HS-27A (cell line): ENCODE measurements around the gene ZCCHC7.

Experiments
- DNase-seq: peaks from one replicate; pipeline ENCODE4 v3.0.0-alpha.2; 2012; ENCODE audit warnings: low read depth, missing footprints

ZCCHC7 gene

DNA sequence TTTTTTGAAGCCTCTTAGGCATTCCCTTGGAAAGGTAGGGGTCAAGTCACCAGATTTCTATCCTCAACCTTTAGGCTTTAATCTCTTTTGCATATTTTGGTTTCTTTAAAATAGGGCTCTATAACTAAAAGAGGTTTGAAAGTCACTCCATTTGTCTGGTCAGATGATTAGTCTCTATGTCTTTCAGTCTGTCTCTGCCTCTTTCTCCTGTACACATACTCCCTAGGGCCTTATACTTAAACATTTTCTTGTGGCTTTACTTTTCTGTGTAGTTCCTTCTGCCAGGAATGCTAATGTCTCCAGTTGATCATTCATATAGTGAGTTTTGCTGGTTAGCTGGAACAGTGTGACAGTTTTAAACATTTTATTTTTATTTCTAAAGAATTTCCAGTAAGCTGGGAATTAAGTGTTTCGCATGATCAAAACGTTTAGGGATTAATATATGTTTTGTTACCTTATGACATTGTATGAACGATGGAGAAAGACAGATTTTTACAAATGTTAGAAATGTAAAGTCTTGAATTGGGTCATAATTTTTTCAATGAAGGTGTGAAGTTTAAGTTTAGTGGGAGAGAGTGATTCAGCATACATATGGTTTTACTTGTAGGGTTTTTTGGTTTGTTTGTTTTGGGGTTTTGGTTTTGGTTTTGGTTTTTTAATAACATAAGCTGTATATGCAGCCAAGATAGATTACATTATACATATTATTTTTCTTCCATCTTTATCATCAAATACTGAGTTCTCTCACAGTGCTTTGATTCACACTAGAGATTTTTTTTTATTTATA lies 90.6 kb downstream of the ZCCHC7 start:
- DNase-seq = no peak

- no peak for DNase-seq
Observed at GRCh38 chr9:37212435-37212834, 92.1 kb downstream of the ZCCHC7 start.

- DNase-seq = no peak
Observed at GRCh38 chr9:37215381-37215780, 95.0 kb downstream of the ZCCHC7 start.

GRCh38 chr9:37215830-37216229 lies 95.5 kb downstream of the ZCCHC7 start:
- no peak for DNase-seq

- no peak for DNase-seq
Observed at GRCh38 chr9:37217161-37217560, 96.8 kb downstream of the ZCCHC7 start.

GRCh38 chr9:37218800-37219425 lies 98.5 kb downstream of the ZCCHC7 start:
- no peak for DNase-seq

DNA sequence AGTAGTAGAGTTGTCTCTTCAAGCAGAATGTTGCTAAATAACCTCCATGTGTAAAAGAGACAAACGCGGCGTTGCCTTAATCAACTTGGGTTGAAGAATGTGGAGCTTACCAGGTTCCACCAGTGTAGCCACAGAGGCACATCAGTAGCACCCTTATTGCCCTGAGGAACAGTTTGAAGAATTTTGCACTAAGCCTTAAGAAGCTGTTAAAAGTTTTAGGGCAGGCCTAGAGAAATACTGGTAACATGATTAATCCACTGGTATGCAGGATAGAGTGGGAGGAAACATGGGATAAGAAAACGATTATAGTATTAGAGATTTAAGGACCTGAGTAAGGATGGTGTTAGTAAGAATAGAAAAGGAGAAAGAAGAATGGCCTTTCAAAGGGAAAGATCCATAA lies 100.6 kb downstream of the ZCCHC7 start:
- DNase-seq = no peak

GRCh38 chr9:37221489-37222106 lies 101.2 kb downstream of the ZCCHC7 start:
- DNase-seq = no peak

DNA sequence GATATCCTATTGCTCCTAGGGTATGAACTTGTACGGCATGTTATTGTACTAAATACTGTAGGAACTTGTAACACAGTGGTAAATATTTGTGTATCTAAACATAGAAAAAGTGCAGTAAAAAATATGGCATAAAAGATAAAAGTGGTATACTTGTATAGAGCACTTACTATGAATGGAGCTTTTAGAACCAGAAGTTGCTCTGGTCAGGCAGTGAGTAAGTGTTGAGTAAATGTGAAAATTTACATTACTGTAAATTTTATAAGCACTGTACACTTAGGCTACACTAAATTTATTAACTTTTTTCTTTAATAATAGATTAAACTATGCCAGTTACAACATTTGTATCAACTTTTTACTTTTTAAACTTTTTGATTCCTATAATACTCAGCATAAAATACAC lies 109.1 kb downstream of the ZCCHC7 start:
- DNase-seq = no peak

DNA sequence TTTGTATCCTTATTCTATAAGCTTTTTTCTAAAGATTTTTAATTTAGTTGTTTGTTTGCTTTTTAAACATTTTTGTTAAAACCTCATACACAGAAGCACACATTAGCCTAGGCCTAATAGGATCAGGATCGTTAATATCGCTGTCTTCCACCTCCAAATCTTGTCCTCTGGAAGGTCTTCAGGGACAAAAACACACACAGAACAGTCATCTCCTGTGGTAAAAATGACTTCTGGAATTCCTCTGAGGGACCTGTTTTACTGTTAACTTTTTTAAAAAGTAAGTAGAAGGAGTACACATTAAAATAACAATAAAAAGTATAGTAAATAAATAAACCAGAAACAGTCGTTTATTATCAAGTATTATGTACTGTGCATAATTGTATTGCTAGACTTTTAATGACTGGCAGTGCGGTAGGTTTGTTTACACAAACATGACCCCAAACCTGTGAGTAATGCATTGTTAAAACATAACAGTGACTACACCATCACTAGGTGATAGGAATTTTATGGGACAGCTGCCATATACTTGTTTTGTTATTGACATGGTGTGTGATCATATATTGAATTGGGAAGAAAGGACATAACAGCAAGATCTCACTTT lies 109.6 kb downstream of the ZCCHC7 start:
- no peak for DNase-seq

- DNase-seq = no peak
Observed at GRCh38 chr9:37236822-37237221, 116.4 kb downstream of the ZCCHC7 start.

DNA sequence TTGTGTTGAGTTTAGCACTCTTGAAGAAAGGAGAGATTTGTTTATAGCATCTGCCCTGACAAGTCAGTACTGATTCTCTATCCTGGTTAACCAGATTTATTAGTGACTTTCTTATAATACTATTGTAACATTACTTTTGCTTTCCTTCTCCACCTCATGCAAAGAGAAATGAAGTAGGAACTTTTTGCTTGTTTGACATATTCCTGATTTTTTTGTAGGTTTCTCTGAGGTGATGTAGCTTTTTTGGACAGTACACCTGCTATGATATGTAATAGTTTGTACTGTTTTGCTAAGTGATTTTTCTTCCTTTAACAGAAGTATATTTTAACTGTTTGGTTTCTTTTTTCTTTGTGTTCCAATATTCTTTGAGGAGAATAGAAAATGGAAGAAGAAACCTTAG lies 117.7 kb downstream of the ZCCHC7 start:
- no peak for DNase-seq

DNA sequence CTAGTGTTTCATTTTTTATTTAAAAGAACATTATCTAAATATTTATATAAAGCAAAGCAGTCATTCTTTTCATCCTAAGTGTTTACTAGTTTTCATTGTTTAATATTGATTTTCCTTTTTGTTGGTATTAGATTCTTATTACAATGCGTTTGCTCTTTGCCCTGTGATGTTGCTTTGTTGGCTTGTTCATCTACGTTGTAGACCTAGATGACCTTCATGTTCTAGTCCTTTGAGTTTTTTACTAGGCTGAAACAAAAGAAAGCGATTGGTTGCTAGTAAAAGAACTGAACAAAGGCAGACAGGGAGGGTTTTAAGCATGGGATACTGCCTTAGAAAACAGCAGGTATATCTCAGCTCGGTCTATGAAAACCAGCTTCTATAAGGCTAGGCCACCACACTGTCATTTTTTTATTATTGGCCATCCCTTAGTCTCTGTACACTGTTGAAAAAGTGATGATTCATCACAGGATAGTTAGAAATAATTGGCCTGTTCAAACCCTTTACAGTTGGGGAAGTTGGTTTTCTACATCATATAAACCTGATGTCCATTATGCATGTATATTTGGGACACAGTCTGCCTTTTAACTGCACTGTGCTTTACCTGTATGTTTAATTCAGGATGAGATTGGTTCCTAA lies 119.0 kb downstream of the ZCCHC7 start:
- DNase-seq = no peak

DNA sequence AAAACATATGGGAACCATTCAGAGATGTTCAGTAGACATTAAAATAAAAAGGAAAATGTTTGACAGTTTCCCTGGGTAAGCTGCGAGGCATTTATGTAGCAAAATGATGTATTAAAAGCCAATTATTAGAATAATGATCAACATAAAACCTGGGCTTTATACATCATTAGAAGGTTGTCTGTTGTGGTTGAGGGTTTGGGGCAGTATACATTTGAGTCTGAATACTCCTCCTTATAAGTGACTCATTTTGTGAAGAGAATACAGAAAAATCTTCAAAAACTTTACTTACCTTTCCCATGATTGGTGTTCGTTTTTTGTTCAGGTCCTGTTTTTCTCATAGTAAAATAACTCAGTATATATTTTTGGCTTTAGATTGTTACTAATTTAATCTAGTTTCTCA lies 119.5 kb downstream of the ZCCHC7 start:
- DNase-seq = no peak

- no peak for DNase-seq
Observed at GRCh38 chr9:37241340-37241739, 121.0 kb downstream of the ZCCHC7 start.

DNA sequence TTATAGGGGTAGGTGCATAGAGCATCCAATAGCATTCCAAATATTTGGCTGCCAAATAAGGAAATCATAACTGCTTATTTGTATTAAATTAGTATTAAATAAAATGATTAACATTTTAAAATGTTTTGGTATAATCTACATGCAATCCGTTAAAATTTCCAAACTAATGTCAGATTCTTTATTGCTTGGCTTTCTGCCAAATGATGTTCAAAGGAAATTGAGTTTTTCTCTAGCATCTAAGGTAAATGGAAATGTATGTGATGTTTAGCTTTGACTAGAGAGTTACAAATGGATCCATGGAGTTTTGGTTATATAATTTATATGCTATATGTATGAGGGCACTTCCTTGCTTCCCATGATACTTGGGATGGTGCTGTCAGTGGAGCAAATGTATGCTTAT lies 121.7 kb downstream of the ZCCHC7 start:
- DNase-seq = no peak

DNA sequence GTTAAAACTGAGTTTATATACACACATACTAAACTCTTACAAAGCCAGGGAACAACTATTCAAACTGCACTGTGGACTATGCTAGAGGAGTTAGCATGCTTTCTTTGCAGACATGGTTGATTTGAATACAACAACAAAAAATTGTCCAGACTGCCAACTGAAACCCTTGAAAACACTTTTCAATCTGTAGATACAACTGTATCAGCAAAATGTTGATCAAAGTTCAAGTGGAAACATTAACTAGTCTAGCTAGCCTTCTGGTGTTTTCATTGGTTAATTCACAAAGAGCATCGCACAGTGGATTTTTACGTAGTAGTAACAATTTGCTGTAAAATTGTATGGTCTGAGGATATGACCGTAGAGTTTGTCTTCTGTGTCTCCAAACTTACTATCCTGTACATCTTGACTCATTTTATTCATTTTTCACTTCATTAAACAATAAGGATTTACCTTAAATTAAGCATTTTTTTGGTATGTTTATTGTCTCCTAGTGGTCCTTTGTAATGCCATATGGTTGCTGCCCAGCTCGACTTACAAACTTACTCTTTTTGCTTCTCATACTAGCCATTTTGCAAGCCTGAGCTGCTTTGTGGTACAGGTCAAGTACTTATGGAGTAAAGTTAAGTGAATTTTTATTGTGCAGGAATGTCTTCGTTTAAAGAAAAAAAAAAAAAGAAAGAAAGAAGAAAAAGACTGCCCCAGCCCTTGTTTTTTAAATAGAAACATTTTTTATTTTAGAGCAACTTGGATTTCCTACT lies 123.4 kb downstream of the ZCCHC7 start:
- DNase-seq = no peak

- DNase-seq = no peak
Observed at GRCh38 chr9:37246826-37247225, 126.5 kb downstream of the ZCCHC7 start.

DNA sequence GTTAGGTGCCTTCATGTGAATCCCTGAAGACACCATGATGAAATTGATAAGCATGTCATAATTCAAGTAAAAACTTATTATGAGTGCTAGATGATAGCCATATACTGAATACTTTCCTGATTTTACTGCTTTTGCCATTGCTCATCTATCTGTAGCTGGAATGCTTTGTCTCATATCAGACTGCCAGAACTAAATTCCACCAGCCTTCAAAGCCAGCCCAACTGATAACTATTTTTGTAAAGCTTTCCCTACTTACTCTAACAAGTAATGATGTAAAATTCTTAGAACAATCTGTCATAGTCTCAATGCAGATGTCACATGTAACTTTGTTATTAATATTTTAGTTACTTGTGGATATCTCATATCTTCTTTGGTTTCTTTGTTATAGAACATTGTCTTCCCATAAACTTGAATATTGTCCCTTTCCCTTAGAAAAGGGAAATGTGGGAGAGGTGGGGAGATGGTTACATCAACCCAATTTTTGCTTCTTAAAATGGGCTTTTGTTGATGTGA lies 128.3 kb downstream of the ZCCHC7 start:
- DNase-seq = no peak

DNA sequence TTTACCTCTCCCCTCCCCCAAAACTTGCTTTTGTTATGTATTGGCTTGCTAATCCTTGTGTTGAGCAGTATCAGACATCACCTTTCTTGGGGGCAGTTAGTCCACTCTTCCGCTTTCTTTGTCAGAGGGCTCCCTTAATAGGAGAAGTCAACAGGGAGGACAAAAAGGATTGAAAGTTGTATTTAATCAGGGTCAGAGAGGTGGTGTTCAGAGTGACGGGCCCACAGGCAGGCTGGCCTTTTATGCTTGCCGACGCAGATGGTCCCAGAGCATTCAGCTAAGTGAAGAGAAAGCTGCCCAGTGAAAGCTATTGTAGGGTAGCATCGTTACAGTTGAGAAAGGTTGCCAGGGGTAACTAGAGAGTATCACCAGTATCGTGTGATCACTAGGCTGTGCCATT lies 131.1 kb downstream of the ZCCHC7 start:
- no peak for DNase-seq

GRCh38 chr9:37253377-37253937 lies 133.1 kb downstream of the ZCCHC7 start:
- no peak for DNase-seq
